GM23338 (cell line): ENCODE data around the gene UBE2I. TPM values are rescaled to one million over a fixed set of nuclear protein-coding genes. Genes with fewer than 3 reads are reported as not detected.

Source experiments
- ATAC-seq: fragments of 200-7000 bp; cut with Tn5 transposase; 3 replicates; pipeline ENCODE4 v1.9.1; 2020
- DNase-seq: peaks from one replicate; pipeline ENCODE4 v3.0.0-alpha.2; 2015; ENCODE audit warnings: low spot score
- H2AFZ ChIP-seq: fragments of 200-600 bp; sonication (generic); 2 replicates; pipeline ENCODE4 v1.8.0; 2016; ENCODE audit warnings: antibody characterized with exemption, mild to moderate bottlenecking, moderate library complexity
- H3F3A ChIP-seq: fragments of 200-600 bp; sonication (generic); replicated peaks from 2 replicates; pipeline ENCODE4 v1.8.0; 2017; ENCODE audit warnings: antibody characterized with exemption, mixed run types, low read depth
- H3K27ac ChIP-seq: fragments of 200-600 bp; sonication (generic); 2 replicates; pipeline ENCODE4 v1.6.1; 2016; ENCODE audit warnings: low read depth
- H3K27me3 ChIP-seq: fragments of 200-600 bp; sonication (generic); 2 replicates; pipeline ENCODE4 v1.8.0; 2016; ENCODE audit warnings: mild to moderate bottlenecking, mixed run types, moderate library complexity; ENCODE audit not compliant: insufficient read depth
- H3K36me3 ChIP-seq: fragments of 200-600 bp; sonication (generic); 2 replicates; pipeline ENCODE4 v1.8.0; 2016; ENCODE audit warnings: mild to moderate bottlenecking; ENCODE audit not compliant: insufficient read depth
- H3K4me1 ChIP-seq: fragments of 200-600 bp; sonication (generic); 2 replicates; pipeline ENCODE4 v1.8.0; 2016; ENCODE audit warnings: mild to moderate bottlenecking, moderate library complexity; ENCODE audit not compliant: insufficient read depth
- H3K4me2 ChIP-seq: fragments of 200-600 bp; sonication (generic); 2 replicates; pipeline ENCODE4 v1.7.1; 2017; ENCODE audit warnings: mixed run types
- H3K4me3 ChIP-seq: fragments of 200-600 bp; sonication (generic); 2 replicates; pipeline ENCODE4 v1.6.1; 2016; ENCODE audit warnings: mixed run types
- H3K79me2 ChIP-seq: fragments of 200-600 bp; sonication (generic); replicated peaks from 2 replicates; pipeline ENCODE4 v1.8.0; 2017; ENCODE audit warnings: mild to moderate bottlenecking; ENCODE audit not compliant: insufficient read depth
- H3K9me2 ChIP-seq: fragments of 200-600 bp; sonication (generic); 2 replicates; pipeline ENCODE4 v1.8.0; 2017; ENCODE audit not compliant: insufficient read depth
- H4K20me1 ChIP-seq: fragments of 200-600 bp; sonication (generic); replicated peaks from 2 replicates; pipeline ENCODE4 v1.8.0; 2017; ENCODE audit warnings: mild to moderate bottlenecking; ENCODE audit not compliant: insufficient read depth
- H3K27ac Mint-ChIP-seq: 2 replicates; pipeline ENCODE4 v1.8.0; 2020; ENCODE audit warnings: inconsistent platforms, mild to moderate bottlenecking, moderate library complexity, mixed read lengths
- H3K27me3 Mint-ChIP-seq: 3 replicates; pipeline ENCODE4 v1.8.0; 2022; ENCODE audit warnings: low read depth, mild to moderate bottlenecking, moderate library complexity, mixed read lengths, inconsistent platforms; ENCODE audit not compliant: insufficient read depth, poor library complexity
- H3K36me3 Mint-ChIP-seq: 3 replicates; pipeline ENCODE4 v1.8.0; 2021; ENCODE audit warnings: low read depth, mild to moderate bottlenecking, inconsistent platforms, moderate library complexity, mixed read lengths
- H3K4me1 Mint-ChIP-seq: 3 replicates; pipeline ENCODE4 v1.8.0; 2020; ENCODE audit warnings: mild to moderate bottlenecking, inconsistent platforms, mixed read lengths
- H3K4me3 Mint-ChIP-seq: 3 replicates; pipeline ENCODE4 v1.8.0; 2021; ENCODE audit warnings: moderate library complexity, mild to moderate bottlenecking, inconsistent platforms, mixed read lengths
- H3K9me3 Mint-ChIP-seq: 3 replicates; pipeline ENCODE4 v1.8.0; 2020; ENCODE audit warnings: moderate library complexity, mild to moderate bottlenecking, inconsistent platforms, mixed read lengths
- CREB1 ChIP-seq: fragments of 250-450 bp; sonication (Bioruptor Pico); IDR thresholded peaks from 2 replicates; pipeline ENCODE4 v1.5.0; 2020; ENCODE audit warnings: low read depth, mild to moderate bottlenecking, moderate library complexity
- CTCF ChIP-seq, 2 experiments: fragments of 200-600 bp in 1 of 2; sonication (generic) in 1 of 2; conservative IDR thresholded peaks; 2 replicates each; pipeline versions ENCODE4 v1.5.1 to v1.6.1; 2016 to 2017; ENCODE audit warnings: antibody characterized with exemption in 2 of 2, low read depth in 2 of 2, mild to moderate bottlenecking in 2 of 2, moderate library complexity in 1 of 2
- ETS1 ChIP-seq: IDR thresholded peaks from 2 replicates; pipeline ENCODE4 v1.6.1; 2016; ENCODE audit warnings: antibody characterized with exemption
- EZH2phosphoT487 ChIP-seq: fragments of 200-600 bp; sonication (generic); IDR thresholded peaks from one replicate; pipeline ENCODE4 v1.8.1; 2018; ENCODE audit warnings: antibody characterized with exemption; ENCODE audit not compliant: unreplicated experiment
- JUNB ChIP-seq: IDR thresholded peaks from one replicate; pipeline ENCODE4 v1.6.1; 2016; ENCODE audit warnings: antibody characterized with exemption; ENCODE audit not compliant: unreplicated experiment
- NANOG ChIP-seq: IDR thresholded peaks from 2 replicates; pipeline ENCODE4 v1.6.1; 2016; ENCODE audit warnings: antibody characterized with exemption, borderline replicate concordance
- REST ChIP-seq: IDR thresholded peaks from one replicate; pipeline ENCODE4 v1.6.1; 2018; ENCODE audit warnings: antibody characterized with exemption; ENCODE audit not compliant: unreplicated experiment
- ZNF331 ChIP-seq: fragments of 250-450 bp; sonication (Bioruptor Pico); IDR thresholded peaks from 2 replicates; pipeline ENCODE4 v1.5.0; 2020; ENCODE audit warnings: low read depth, mild to moderate bottlenecking, moderate library complexity
- ZNF462 ChIP-seq: fragments of 250-450 bp; sonication (Bioruptor Pico); IDR thresholded peaks from 2 replicates; pipeline ENCODE4 v1.5.0; 2020; ENCODE audit warnings: mild to moderate bottlenecking, moderate library complexity
- polyA plus RNA-seq: library from polyadenylated mRNA; unstranded; fragments of >200 nt; fragmentation: Nextera tagmentation; extraction: Ambion mirVana; gene quantifications from 2 replicates; pipeline ENCODE4 v1.2.1, GENCODE V29; 2016
- total RNA-seq: library from RNA; depleted of rRNA; stranded (reverse); fragments of >200 nt; shearing (Covaris generic); gene quantifications from 2 replicates; pipeline ENCODE4 v1.2.3, GENCODE V29; 2014

The UBE2I gene
- total and polyA plus RNA-seq, 2 experiments from 2014 or later: 116 to 220 TPM

- TF ChIP-seq REST: no peak
These were observed at the start of gene UBE2I (continued) for GRCh38 chr16:1308977-1309885.

- no peaks in the 10 kb centered on the region for H3K79me2 ChIP-seq
- H3K36me3 Mint-ChIP-seq: no peaks in the 10 kb centered on the region
- TF ChIP-seq JUNB (no peak), ETS1 (no peak), CREB1 (CRISPR knock-in tag) (no peak), ZNF331 (no peak), CTCF (conservative IDR thresholded peaks at IDR 0.05; ENCODE audit: low read depth in 2 of 2) (no peak), NANOG (no peak), EZH2phosphoT487 (no peak), ZNF462 (no peak)
These were observed 49.7 kb upstream of the UBE2I start for GRCh38 chr16:1259760-1260068.

More at GRCh38 chr16:1259760-1260068, 49.7 kb upstream of the UBE2I start:
- Histone ChIP-seq H3F3A (no peaks in the 10 kb centered on the region), H3K9me2 (no peaks in the 10 kb centered on the region), H3K27me3 (no peaks in the 10 kb centered on the region), H2AFZ (no peak overlapping the region), H3K27ac (no peak overlapping the region), H3K4me2 (peak overlapping the region; percentile 70; the same call in 1 of the 2 replicates), H3K4me3 (no peak overlapping the region; the same call in 1 of the 2 replicates), H4K20me1 (0 out of 2 replicates have a peak, but pooled peaks cover 2% of the 10 kb centered on the region), H3K4me1 (no peaks in the 10 kb centered on the region), H3K36me3 (no peaks in the 10 kb centered on the region)
- Mint-ChIP-seq H3K27me3 (peaks cover 31% of the 10 kb centered on the region), H3K4me3 (no peak overlapping the region), H3K9me3 (peaks cover 6% of the 10 kb centered on the region), H3K4me1 (peaks cover 11% of the 10 kb centered on the region), H3K27ac (no peak overlapping the region)
- DNase-seq (no peak), ATAC-seq (peak; percentile 7; the same call in 2 of the 3 replicates)
